ENCODE results near the gene KAT8.
A peak's percentile ranks its signal among the peaks of the same experiment; 100 is the strongest.
"Not testable (repeated sequence)": the region's sequence is repeated elsewhere in the genome, so short reads cannot be mapped to it uniquely, and the experiment has no call there.

KAT8 gene

DNA sequence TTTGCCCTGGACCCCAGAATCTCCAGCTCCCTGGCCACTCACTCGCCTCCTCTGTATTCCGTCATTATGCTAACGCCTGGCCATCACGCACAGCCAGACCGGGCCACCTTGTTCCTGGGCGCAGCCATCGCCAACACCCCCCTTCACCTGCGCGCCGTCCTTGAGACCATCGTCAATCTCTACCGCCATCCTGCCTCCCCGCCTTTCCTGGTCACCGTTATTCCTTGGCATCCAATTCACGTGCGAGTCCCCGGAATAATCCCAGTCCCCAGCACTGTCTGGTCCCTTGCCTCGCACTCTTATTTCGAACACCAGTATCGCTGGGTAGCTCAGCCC lies 23.4 kb upstream of the KAT8 start:
- no peak for DNase-seq (ENCODE audit: low read depth)
- H3K4me3 ChIP-seq (ENCODE audit: control insufficient read depth, low read depth, low read length), result peak overlapping the region; percentile 94
- no peak for TF ChIP-seq CTCF (conservative IDR thresholded peaks at IDR 0.05; ENCODE audit: control insufficient read depth, insufficient read depth, low read depth, low read length)

- peak within 1 kb of the TSS; percentile 94 for H3K4me3 ChIP-seq (ENCODE audit: control insufficient read depth, low read depth, low read length)
- DNase-seq (ENCODE audit: low read depth), result peak; percentile 98
- no peak for TF ChIP-seq CTCF (conservative IDR thresholded peaks at IDR 0.05; ENCODE audit: control insufficient read depth, insufficient read depth, low read depth, low read length)
These were observed 22.9 kb upstream of the KAT8 start, which contains the start of gene VKORC1 for GRCh38 chr16:31094424-31095120. Gene VKORC1, minus strand, starts transcription at chr16:31094797. Its CDS starts 68 bp downstream, at chr16:31094729.

DNA sequence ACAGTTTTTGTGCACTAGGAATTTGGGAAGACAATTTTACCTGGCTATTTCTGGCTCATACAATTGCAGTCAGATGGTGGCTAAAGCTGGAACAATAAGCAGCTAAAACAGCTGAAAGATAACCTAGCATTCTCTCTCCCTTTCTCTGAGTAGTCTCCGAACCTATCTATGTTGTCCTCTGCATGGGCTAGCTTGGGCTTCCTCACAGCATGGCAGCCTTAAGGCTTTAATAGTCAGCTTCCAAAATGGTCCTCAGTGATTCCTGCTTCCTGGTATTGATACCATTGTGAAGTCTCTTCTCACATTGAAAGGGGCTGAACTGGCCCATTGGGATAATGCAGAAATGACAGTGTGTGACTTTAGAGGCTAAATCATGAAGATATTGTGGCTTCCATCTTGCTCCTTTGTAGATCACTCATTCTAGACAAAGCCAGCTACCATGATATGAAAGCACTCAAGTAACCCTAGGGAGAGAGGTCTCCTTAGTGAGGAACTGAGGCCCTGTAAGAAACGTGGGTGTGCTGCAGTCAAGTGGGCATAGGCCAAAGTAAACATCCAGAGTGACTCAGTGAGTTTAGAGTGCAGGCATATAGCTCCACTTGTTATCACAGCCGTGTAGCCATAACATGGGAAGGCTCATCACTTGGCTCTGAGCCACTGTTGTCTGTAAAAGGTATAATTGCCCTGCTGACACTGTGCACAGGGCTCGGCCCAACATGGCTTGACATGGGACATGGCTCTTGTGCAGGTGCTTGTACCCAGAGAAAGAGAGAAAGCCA lies 17.4 kb upstream of the KAT8 start:
- TF ChIP-seq CTCF (conservative IDR thresholded peaks at IDR 0.05; ENCODE audit: control insufficient read depth, insufficient read depth, low read depth, low read length), result no peak
- no peak overlapping the region for H3K4me3 ChIP-seq (ENCODE audit: control insufficient read depth, low read depth, low read length)
- peak; percentile 91 for DNase-seq (ENCODE audit: low read depth)

DNA sequence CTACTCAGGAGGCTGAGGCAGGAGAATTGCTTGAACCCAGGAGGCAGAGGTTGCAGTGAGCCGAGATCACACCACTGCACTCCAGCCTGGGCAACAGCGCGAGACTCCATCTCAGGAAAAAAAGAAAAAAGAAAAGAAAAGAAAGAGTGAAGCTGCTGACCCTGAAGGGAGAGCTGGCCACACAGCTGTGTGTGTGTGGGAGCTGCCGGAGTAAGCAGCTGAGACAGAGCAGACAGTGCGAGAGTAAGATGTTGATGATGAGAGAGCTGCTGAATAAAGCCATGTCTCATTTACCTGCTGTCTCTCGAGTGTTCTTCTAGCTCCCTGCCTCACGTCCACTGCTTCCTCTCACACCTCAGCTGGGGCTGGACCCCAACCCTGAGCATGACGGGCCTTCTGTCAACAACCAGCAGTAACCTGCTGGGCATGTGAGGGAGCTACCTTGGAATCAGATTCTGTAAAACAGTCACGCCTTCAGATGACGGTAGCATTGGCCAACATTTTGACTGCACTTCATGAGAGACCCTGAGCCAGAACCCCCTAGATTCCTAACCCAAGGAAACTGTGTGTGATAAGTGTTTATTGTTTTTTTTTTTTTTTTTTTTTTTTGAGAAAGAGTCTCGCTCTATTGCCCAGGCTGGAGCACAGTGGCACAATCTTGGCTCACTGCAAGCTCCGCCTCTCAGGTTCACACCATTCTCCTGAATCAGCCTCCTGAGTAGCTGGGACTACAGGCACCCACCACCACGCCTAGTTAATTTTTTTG lies 16.4 kb upstream of the KAT8 start:
- DNase-seq (ENCODE audit: low read depth), result not testable (repeated sequence)

DNA sequence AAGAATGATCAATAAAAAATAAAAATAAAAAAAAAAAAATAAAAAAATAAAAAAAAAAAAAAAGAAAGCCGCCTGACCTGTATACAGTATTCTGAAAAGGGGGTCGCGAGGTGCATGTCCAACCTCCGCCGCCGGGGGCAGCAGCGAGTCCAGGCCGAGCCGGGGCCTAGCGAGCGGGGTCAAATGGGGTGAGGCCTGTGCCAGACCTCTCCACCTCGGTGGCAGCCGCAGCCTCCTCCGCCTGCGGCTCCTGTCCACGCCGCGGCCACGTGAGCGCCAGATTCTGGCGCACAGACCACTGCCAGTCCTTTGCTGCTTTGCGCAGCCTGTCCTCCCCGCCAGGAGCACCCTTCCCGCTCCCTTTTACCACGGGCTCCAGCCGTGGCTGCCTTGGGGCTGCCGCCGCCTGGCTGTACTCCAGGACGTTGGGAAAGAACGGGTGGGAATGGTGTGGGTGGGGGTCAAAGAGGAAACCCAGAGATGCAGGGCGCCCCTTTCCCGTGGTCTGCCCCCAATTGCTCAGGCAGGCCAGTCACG lies 11.7 kb upstream of the KAT8 start:
- H3K4me3 ChIP-seq (ENCODE audit: control insufficient read depth, low read depth, low read length), result no peak overlapping the region
- DNase-seq (ENCODE audit: low read depth), result peak; percentile 78
- peak; percentile 66 for TF ChIP-seq CTCF (conservative IDR thresholded peaks at IDR 0.05; ENCODE audit: control insufficient read depth, insufficient read depth, low read depth, low read length)

More for the DNA sequence above, 16.4 kb upstream of the KAT8 start:
- not testable (repeated sequence) for H3K4me3 ChIP-seq (ENCODE audit: control insufficient read depth, low read depth, low read length)

- TF ChIP-seq CTCF (conservative IDR thresholded peaks at IDR 0.05; ENCODE audit: control insufficient read depth, insufficient read depth, low read depth, low read length), result no peak
- no peak for DNase-seq (ENCODE audit: low read depth)
- no peak overlapping the region for H3K4me3 ChIP-seq (ENCODE audit: control insufficient read depth, low read depth, low read length)
These were observed 10.7 kb upstream of the KAT8 start for GRCh38 chr16:31106509-31107464.
